CD1c-positive myeloid dendritic cell (primary cell): ENCODE measurements around the gene AFF1.
"Not testable (repeated sequence)": the region's sequence is repeated elsewhere in the genome, so short reads cannot be mapped to it uniquely, and the experiment has no call there.

Experiments
- DNase-seq: peaks from one replicate; pipeline ENCODE4 v3.0.0-alpha.2; 2016; ENCODE audit errors: extremely low spot score

AFF1 gene

DNA sequence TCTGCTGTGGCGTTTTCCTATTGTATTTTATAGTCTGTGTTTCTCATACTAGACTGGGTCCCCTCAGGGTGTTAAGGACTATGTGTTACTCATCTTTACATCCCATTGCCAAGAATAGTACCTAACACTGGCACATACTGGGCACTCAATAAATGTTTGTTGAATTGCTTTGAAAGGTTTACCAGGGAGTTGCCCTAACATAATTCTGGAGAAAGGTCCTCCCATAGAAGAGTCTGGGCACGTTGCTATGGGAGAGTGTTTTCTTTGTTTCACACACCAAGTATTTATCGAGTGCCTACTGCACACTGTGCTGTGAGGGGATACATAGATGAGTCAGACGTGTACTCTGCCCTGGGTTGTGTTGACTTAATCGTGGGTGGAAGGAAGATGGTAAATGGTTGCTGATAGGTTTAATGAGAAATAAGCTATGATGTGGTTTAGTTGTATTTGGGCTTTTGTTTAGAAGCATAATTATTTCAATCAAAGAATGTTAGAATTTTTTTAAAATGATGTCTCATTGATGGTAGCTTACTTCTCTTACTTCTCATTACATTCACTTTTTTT is 42.9 kb downstream of the AFF1 start:
- DNase-seq = peak; percentile 35

DNA sequence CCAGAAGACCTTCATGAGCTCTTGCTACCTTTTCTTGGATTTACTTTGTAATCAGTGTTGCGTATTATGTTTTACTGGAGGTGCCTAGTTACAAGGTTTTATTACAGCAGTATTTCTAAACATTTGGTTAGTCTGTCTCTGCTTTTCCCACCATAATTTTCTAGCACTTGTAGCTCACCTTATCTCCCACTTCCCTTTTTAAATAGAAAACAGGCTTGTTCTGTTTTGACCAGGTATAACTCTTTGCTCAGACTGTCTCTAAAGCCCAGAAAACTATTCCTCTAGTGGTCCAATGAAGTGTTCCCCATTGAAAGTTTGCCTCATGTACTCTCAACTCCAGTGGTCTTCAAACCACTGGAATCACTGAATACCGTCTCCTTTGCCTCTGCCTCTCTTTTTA is 43.9 kb downstream of the AFF1 start:
- no peak for DNase-seq

GRCh38 chr4:86980230-86980629 is 45.4 kb downstream of the AFF1 start:
- no peak for DNase-seq

DNA sequence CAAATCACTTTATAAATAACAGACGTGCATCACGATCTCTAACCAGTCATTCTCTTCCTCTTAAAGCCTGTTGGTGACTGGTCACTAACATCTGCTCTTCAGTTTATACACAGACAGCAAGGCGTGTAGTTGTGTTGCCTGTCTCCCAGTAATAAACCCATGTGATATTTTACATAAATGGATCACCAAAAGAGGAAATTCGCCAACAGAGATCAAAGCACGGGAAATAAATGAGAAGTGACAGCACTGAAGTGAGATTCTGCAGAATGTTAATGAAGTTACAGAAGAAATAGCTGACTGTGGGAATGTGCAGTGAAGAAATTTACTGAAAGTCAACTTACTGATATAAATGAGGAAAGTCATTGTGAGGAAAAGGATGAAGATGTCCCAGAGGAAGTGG is 47.0 kb downstream of the AFF1 start:
- peak; percentile 93 for DNase-seq

DNA sequence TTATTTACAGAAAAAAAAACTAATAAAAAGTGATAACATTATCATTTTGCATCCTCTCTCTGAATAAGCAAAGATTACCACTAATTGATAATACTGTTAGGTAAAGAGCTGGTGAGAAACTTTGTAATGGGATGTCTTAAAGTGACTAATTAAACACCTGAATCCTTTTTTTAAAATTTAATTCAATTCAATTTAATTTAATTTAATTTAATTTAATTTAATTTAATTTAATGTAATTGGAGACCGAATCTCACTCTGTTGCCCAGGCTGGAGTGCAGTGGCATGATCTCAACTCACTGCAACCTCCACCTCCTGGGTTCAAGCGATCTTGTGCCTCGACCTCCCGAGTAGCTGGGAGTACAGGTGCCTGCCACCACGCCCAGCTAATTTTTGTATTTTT is 51.0 kb downstream of the AFF1 start:
- DNase-seq = not testable (repeated sequence)

- not testable (repeated sequence) for DNase-seq
Measured at GRCh38 chr4:86989658-86990057, 54.8 kb downstream of the AFF1 start.

- DNase-seq = no peak
Measured at GRCh38 chr4:86990510-86990909, 55.7 kb downstream of the AFF1 start.

DNA sequence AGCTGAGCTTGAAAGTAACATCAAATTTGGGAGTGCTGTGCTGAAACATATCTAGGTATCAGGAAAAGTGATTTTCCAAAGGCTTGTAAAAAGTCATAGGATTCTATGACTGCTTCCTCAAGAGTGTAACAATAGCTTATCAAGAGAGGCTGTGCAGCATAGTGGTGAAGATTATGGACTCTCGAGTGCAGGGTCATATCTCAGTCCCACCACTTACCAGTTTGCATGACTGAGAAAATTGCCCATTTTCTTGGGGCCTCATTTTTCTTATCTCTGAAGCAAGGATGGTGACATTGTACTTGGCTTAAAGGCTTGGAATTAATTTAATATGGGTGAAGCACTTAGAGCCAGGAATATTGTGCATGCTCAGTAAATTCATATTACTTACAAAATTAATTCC is 57.2 kb downstream of the AFF1 start:
- DNase-seq = no peak

DNA sequence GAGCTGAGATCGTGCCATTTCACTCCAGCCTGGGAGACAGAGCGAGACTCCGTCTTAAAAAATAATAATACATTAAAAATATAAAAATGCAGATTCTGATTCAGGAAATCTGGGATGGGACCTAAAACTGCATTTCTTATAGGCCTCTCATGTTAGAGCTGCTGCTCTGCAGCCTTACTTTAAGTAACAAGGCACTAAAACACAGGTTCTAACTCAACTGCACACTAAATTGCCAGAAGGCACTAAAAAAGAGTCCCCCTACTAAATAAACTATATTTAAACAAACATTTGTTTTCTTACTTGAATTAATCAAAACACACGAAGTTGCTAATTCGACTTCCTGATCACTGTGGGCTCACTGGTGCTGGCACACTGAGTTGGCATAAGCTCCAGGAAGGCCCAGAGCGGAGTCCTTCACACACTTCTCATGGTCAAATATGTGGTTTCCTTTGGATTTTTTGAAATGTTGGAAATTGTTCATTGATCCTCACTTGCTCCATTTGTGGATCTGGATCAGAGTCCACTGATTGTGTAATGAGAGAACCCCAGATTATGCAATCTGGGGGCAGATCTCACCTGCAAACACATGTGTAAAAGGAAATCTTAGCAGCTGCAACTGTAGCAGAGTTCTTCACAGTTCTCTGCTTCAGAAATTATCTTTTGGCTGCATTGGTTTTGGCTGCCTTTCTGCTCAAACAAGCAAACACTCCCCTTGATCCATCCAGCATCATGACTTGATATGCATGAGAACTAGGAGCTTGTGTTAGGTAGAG is 59.3 kb downstream of the AFF1 start:
- no peak for DNase-seq

GRCh38 chr4:86994686-86995085 is 59.9 kb downstream of the AFF1 start:
- DNase-seq = no peak

DNA sequence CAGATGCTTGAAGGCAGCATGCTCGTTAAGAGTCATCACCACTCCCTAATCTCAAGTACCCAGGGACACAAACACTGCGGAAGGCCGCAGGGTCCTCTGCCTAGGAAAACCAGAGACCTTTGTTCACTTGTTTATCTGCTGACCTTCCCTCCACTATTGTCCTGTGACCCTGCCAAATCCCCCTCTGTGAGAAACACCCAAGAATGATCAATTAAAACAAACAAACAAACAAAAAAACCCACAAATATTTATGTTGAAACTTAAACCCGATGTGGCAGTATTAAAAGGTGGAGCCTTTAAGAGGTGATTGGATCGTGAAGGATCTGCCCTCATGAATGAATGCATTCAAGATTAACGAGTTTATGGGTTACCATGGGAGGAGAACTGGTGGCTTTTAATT is 61.7 kb downstream of the AFF1 start:
- not testable (repeated sequence) for DNase-seq

DNA sequence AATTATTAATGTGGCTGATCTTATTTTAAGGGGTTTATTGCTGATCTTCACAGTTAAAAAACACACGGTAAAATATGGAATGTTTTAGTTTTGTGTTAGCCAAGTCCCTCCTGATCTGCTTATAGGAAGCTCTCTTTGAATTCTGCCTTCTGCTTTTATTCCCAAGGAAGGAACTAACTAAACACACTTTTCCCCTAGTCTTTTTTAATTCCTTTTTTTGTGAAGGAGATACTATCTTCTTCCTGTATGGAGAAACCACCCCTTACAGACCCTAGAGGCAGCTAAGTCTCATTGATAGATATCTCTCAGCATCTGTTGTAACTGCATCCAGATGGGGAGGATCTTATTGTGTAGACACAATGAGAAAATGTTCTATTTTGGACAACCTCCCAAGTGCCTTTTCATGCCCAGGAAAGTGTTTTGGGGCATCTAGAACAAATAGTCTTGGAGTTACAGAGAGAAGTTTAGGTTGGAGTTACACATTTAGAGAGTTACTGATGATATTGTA is 64.4 kb downstream of the AFF1 start:
- DNase-seq = peak; percentile 50

DNA sequence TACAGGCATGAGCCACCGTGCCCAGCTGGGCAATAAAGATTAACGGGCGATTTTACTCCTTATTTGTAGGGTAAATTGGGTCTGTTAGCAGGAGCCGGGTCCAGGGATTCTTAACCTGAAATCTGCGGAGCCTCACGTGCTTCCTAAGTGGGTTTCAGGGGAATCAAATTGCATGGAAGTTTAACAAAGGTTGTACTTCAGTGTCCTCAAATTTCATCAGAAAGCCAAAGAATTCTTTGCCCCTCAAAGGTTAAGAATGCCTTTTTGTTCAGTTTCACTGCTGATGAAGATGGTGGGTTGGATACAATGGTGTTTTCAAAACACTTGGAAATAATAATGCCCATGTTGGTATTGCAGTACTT is 67.9 kb downstream of the AFF1 start:
- no peak for DNase-seq

- DNase-seq = no peak
Measured at GRCh38 chr4:87003266-87003665, 68.5 kb downstream of the AFF1 start.

- no peak for DNase-seq
Measured at GRCh38 chr4:87005369-87005689, 70.5 kb downstream of the AFF1 start.

DNA sequence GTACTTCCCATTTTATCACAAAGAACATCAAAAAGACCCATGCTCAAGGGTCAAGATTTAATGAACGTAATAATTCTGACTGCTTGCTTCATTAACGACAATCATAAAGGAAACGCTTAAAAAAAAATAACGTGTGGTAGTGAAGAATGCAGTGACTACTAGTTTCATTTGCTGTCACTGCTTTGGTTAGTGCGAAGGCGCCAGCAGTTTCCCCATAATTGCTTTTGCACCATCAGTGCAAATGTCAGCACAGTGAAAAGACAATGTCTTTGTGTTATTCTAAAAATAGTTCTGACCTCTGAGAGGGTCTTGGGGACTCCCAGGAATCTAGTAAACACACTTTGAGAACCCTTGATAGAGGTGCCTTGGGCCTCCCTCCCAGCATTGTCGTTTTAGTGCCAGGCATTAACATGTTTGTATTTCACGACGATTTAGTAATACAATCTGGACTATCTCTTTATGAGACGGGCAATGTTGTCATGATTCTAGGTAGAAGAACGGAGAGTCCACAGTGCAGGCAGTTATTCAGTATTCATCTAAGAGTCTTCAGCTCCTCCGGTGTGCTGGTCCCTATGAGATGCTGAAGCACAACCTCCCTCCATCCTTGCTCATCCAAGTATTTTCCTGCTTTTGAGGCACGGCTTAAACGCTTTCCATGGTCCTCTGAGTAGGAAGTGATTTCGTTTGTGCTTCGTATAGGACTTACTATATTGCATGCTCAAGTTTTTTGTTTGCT is 71.0 kb downstream of the AFF1 start:
- peak; percentile 65 for DNase-seq

GRCh38 chr4:87006426-87006675 is 71.5 kb downstream of the AFF1 start:
- peak; percentile 79 for DNase-seq

GRCh38 chr4:87006676-87007527 is 72.1 kb downstream of the AFF1 start:
- peak; percentile 90 for DNase-seq

- DNase-seq = peak; percentile 40
Measured at GRCh38 chr4:87007528-87008446, 73.0 kb downstream of the AFF1 start.

DNA sequence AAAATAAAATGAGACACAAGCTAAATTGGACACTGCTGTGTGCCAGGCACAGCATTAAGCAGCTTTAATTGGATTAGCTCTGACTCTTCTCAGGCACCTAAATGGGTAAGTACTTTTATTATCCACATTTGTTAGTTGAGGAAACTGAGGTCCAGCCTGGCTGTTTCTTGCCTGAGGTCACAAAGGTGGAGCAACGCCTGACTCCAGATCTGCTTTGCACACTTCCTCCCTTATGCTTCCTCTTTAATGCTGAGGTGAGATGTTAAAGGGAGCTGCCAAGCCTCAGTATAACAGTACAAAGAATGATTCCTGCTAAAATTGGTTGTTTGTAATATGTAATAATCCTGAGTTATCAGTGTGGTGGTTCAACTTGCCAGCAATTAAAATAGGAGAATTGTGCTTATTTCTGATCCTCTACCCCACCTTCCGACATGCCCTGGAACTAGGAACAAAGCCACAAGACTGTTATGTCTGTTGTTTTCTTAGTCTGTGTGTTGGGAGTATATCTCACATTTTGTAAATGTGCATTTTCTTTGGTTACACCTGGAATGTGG is 74.4 kb downstream of the AFF1 start:
- peak; percentile 75 for DNase-seq

DNA sequence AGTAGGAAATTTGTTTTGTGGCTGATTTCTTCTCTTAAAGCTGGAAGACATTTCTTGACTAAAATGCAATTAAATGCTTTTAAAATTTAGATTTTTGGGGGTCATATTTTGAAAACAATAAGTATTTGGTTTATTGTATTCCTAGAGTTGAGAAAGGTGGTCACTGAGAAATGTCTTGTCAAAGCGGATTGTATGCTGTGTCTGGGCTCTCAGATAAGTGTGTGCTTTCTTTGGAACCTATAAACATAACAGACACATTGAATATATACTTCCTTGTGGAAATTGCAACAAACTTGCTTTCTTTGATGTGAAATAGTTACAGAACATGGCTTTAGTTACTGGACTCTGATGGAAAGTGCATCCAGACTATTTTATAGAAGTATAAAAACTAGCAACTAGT is 75.4 kb downstream of the AFF1 start:
- DNase-seq = no peak
